Caco-2 (cell line): ENCODE results near the gene ZNF783. TPM values are rescaled to one million over a fixed set of nuclear protein-coding genes. Genes with fewer than 3 reads are reported as not detected.

Experiments
- BruUV-seq: library from RNA; stranded (reverse); fragments of 400-500 nt; replicated peaks from 2 replicates; lab custom pipeline; 2021; lab: Mats Ljungman, UMichigan
- CTCF ChIA-PET: fragments of 300-600 bp; sonication (Branson Sonifier 250); formaldehyde crosslinking; loops from one replicate; lab custom pipeline; 2022; ENCODE audit warnings: antibody characterized with exemption; lab: Charles Lee
- POLR2A ChIA-PET: fragments of 300-600 bp; sonication (Branson Sonifier 250); formaldehyde crosslinking; loops from one replicate; lab custom pipeline; 2022; ENCODE audit warnings: antibody characterized with exemption; lab: Charles Lee
- DNase-seq, 2 experiments: peaks; one replicate each; pipeline versions ENCODE4 v3.0.0 to v3.0.0-alpha.2; 2020 to 2022
- H3K27me3 ChIP-seq: replicated peaks from 2 replicates; pipeline ENCODE4 v1.6.0; 2011; ENCODE audit warnings: low read length; ENCODE audit not compliant: control insufficient read depth, insufficient read depth
- H3K36me3 ChIP-seq: 2 replicates; pipeline ENCODE4 v1.5.1; 2011; ENCODE audit warnings: low read length; ENCODE audit not compliant: control insufficient read depth, insufficient read depth
- H3K4me1 ChIP-seq: fragments of 250-450 bp; sonication (Bioruptor Pico); 2 replicates; pipeline ENCODE4 v1.5.1; 2020; ENCODE audit warnings: mild to moderate bottlenecking
- H3K4me3 ChIP-seq: 2 replicates; pipeline ENCODE4 v1.5.1; 2011; ENCODE audit warnings: low read depth, mild to moderate bottlenecking, control low read depth, low read length
- H3K9me3 ChIP-seq: fragments of 250-450 bp; sonication (Bioruptor Pico); 2 replicates; pipeline ENCODE4 v1.5.1; 2020; ENCODE audit warnings: mild to moderate bottlenecking, moderate library complexity
- H3K27ac Mint-ChIP-seq: one replicate; pipeline ENCODE4 v1.8.0; 2022; ENCODE audit warnings: mixed read lengths; ENCODE audit not compliant: unreplicated experiment
- H3K27me3 Mint-ChIP-seq: one replicate; pipeline ENCODE4 v1.8.0; 2022; ENCODE audit warnings: mixed read lengths; ENCODE audit not compliant: insufficient read depth, unreplicated experiment
- H3K36me3 Mint-ChIP-seq: one replicate; pipeline ENCODE4 v1.8.0; 2022; ENCODE audit warnings: mild to moderate bottlenecking, mixed read lengths; ENCODE audit not compliant: insufficient read depth, unreplicated experiment
- H3K4me1 Mint-ChIP-seq: one replicate; pipeline ENCODE4 v1.8.0; 2022; ENCODE audit warnings: low read depth, mixed read lengths; ENCODE audit not compliant: unreplicated experiment
- H3K4me3 Mint-ChIP-seq: one replicate; pipeline ENCODE4 v1.8.0; 2022; ENCODE audit warnings: mild to moderate bottlenecking, moderate library complexity, mixed read lengths; ENCODE audit not compliant: unreplicated experiment
- H3K9me3 Mint-ChIP-seq: one replicate; pipeline ENCODE4 v1.8.0; 2022; ENCODE audit warnings: mixed read lengths; ENCODE audit not compliant: unreplicated experiment
- intact Hi-C: fragments of 100-400 bp; cut with micrococcal nuclease; formaldehyde crosslinking; loops from one replicate; pipeline ENCODE4 v1.10.0; 2022; ENCODE audit not compliant: unreplicated experiment
- total RNA-seq: library from RNA; stranded (reverse); gene quantifications from 2 replicates; pipeline ENCODE4 v1.2.3, GENCODE V29; 2022
- TF ChIP-seq, protein P1 (sequence below), 2 experiments: fragments of 200-600 bp in 1 of 2; IDR thresholded peaks; 1 replicate in 1 of 2; 2 replicates in 1 of 2; pipeline versions ENCODE4 v1.5.1 to v1.8.0; 2011 to 2022; ENCODE audit warnings: antibody characterized with exemption in 1 of 2, control low read depth in 1 of 2, inconsistent platforms in 1 of 2, low read depth in 1 of 2, low read length in 1 of 2, mild to moderate bottlenecking in 1 of 2, moderate library complexity in 1 of 2; ENCODE audit not compliant: insufficient read depth in 1 of 2, severe bottlenecking in 1 of 2, unreplicated experiment in 1 of 2

ZNF783 gene
- total RNA-seq, 1 experiment from 2014 or later: 27.3 TPM

- Mint-ChIP-seq H3K36me3 (no peaks in the 10 kb centered on the region), H3K27ac (no peak overlapping the region), H3K27me3 (no peaks in the 10 kb centered on the region), H3K4me1 (peaks cover 7% of the 10 kb centered on the region), H3K9me3 (no peaks in the 10 kb centered on the region), H3K4me3 (no peak overlapping the region)
- Histone ChIP-seq H3K4me3 (no peak overlapping the region), H3K27me3 (no peaks in the 10 kb centered on the region), H3K9me3 (no peaks in the 10 kb centered on the region), H3K4me1 (no peaks in the 10 kb centered on the region), H3K36me3 (no peaks in the 10 kb centered on the region)
- intact Hi-C loops: no loop called here
- ChIA-PET POLR2A (no interaction called here), CTCF (interaction anchor here (0.6 kb wide), 1 partner anchor 28 kb away, joined by 4 read pairs; no protein-coding TSS in a partner anchor)
- DNase-seq: no peak
- no TSS peak for BruUV-seq
- TF ChIP-seq, protein P1, sequence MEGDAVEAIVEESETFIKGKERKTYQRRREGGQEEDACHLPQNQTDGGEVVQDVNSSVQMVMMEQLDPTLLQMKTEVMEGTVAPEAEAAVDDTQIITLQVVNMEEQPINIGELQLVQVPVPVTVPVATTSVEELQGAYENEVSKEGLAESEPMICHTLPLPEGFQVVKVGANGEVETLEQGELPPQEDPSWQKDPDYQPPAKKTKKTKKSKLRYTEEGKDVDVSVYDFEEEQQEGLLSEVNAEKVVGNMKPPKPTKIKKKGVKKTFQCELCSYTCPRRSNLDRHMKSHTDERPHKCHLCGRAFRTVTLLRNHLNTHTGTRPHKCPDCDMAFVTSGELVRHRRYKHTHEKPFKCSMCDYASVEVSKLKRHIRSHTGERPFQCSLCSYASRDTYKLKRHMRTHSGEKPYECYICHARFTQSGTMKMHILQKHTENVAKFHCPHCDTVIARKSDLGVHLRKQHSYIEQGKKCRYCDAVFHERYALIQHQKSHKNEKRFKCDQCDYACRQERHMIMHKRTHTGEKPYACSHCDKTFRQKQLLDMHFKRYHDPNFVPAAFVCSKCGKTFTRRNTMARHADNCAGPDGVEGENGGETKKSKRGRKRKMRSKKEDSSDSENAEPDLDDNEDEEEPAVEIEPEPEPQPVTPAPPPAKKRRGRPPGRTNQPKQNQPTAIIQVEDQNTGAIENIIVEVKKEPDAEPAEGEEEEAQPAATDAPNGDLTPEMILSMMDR (IDR thresholded peaks at IDR 0.05; ENCODE audit: insufficient read depth in 1 of 2, low read depth in 1 of 2, low read length in 1 of 2, severe bottlenecking in 1 of 2, unreplicated experiment in 1 of 2): no peak
Measured at GRCh38 chr7:149306854-149307253, 44.9 kb downstream of the ZNF783 start.

GRCh38 chr7:149307775-149308501 is 45.9 kb downstream of the ZNF783 start:
- peaks cover 7% of the 10 kb centered on the region for H3K4me1 Mint-ChIP-seq
- intact Hi-C loops: no loop called here
- Histone ChIP-seq H3K4me3 (no peak overlapping the region), H3K36me3 (no peaks in the 10 kb centered on the region), H3K27me3 (no peaks in the 10 kb centered on the region), H3K9me3 (no peaks in the 10 kb centered on the region), H3K4me1 (no peaks in the 10 kb centered on the region)
- no peaks in the 10 kb centered on the region for H3K9me3 Mint-ChIP-seq
- H3K36me3 Mint-ChIP-seq: no peaks in the 10 kb centered on the region
- no peak for DNase-seq
- BruUV-seq: no TSS peak
- H3K4me3 Mint-ChIP-seq: no peak overlapping the region
- no peaks in the 10 kb centered on the region for H3K27me3 Mint-ChIP-seq
- ChIA-PET POLR2A (no interaction called here), CTCF (no interaction called here)
- H3K27ac Mint-ChIP-seq: no peak overlapping the region
- TF ChIP-seq, protein P1 (IDR thresholded peaks at IDR 0.05; ENCODE audit: insufficient read depth in 1 of 2, low read depth in 1 of 2, low read length in 1 of 2, severe bottlenecking in 1 of 2, unreplicated experiment in 1 of 2): no peak

- BruUV-seq: no TSS peak
- H3K9me3 ChIP-seq: no peaks in the 10 kb centered on the region
- H3K4me1 Mint-ChIP-seq: peaks cover 7% of the 10 kb centered on the region
- no peaks in the 10 kb centered on the region for H3K9me3 Mint-ChIP-seq
- no peak overlapping the region for H3K27ac Mint-ChIP-seq
- no peaks in the 10 kb centered on the region for H3K27me3 ChIP-seq
- POLR2A ChIA-PET: no interaction called here
- no peaks in the 10 kb centered on the region for H3K4me1 ChIP-seq
- H3K36me3 Mint-ChIP-seq: no peaks in the 10 kb centered on the region
- no peak overlapping the region for H3K4me3 ChIP-seq
- intact Hi-C loops: loop anchor here (1.0 to 5.0 kb wide), 5 partner anchors 71 to 289 kb away; partner anchors contain the start of gene ZNF746
- peak in 1 of 2 experiments; percentile 56 for DNase-seq
- CTCF ChIA-PET: interaction anchor here (0.6 to 1.9 kb wide), 9 partner anchors 15 to 151 kb away, joined by 3 to 11 read pairs (median 5); partner anchors contain the start of genes ZNF777 and ZNF783
- H3K27me3 Mint-ChIP-seq: peaks cover 1% of the 10 kb centered on the region
- no peaks in the 10 kb centered on the region for H3K36me3 ChIP-seq
- no peak overlapping the region for H3K4me3 Mint-ChIP-seq
- TF ChIP-seq, protein P1 (IDR thresholded peaks at IDR 0.05; ENCODE audit: insufficient read depth in 1 of 2, low read depth in 1 of 2, low read length in 1 of 2, severe bottlenecking in 1 of 2, unreplicated experiment in 1 of 2): peak in 1 of 2 experiments; percentile 61
Measured at GRCh38 chr7:149310113-149310836, 48.3 kb downstream of the ZNF783 start.
